H9 (cell line): ENCODE measurements around the gene ENHO. TPM values are rescaled to one million over a fixed set of nuclear protein-coding genes. Genes with fewer than 3 reads are reported as not detected.

ENCODE experiments used
- DNase-seq: peaks from one replicate; pipeline ENCODE4 v3.0.0-alpha.2; 2017
- H2AFZ ChIP-seq: one replicate; pipeline ENCODE4 v1.6.1; 2013; ENCODE audit warnings: mild to moderate bottlenecking, low read length, control low read depth, moderate library complexity
- H2AK5ac ChIP-seq: 2 replicates; pipeline ENCODE4 v1.6.1; 2013; ENCODE audit warnings: low read length, control low read depth, mixed read lengths; ENCODE audit not compliant: insufficient read length
- H2BK120ac ChIP-seq: one replicate; pipeline ENCODE4 v1.6.1; 2013; ENCODE audit warnings: low read depth, mild to moderate bottlenecking, low read length, control low read depth, inconsistent platforms; ENCODE audit not compliant: poor library complexity, severe bottlenecking
- H2BK12ac ChIP-seq: 2 replicates; pipeline ENCODE4 v1.6.1; 2013; ENCODE audit warnings: low read length, control low read depth, mixed read lengths, low read depth; ENCODE audit not compliant: insufficient read length
- H2BK15ac ChIP-seq: 2 replicates; pipeline ENCODE4 v1.6.1; 2013; ENCODE audit warnings: low read depth, low read length, control low read depth
- H2BK20ac ChIP-seq: one replicate; pipeline ENCODE4 v1.6.1; 2013; ENCODE audit warnings: low read depth, mild to moderate bottlenecking, low read length, control low read depth, inconsistent platforms; ENCODE audit not compliant: poor library complexity, severe bottlenecking
- H2BK5ac ChIP-seq: 2 replicates; pipeline ENCODE4 v1.6.1; 2013; ENCODE audit warnings: low read length, control low read depth, mixed read lengths; ENCODE audit not compliant: insufficient read length
- H3K14ac ChIP-seq: 2 replicates; pipeline ENCODE4 v1.6.1; 2013; ENCODE audit warnings: low read length, control low read depth; ENCODE audit not compliant: insufficient read depth
- H3K18ac ChIP-seq: 2 replicates; pipeline ENCODE4 v1.6.1; 2013; ENCODE audit warnings: low read depth, mild to moderate bottlenecking, mixed read lengths, low read length, control low read depth; ENCODE audit not compliant: insufficient read length
- H3K23ac ChIP-seq: 2 replicates; pipeline ENCODE4 v1.6.1; 2013; ENCODE audit warnings: low read length, control low read depth, mixed read lengths, low read depth; ENCODE audit not compliant: insufficient read length
- H3K23me2 ChIP-seq: 2 replicates; pipeline ENCODE4 v1.6.1; 2013; ENCODE audit warnings: low read depth, mild to moderate bottlenecking, mixed read lengths, low read length, control low read depth; ENCODE audit not compliant: insufficient read length, poor library complexity, severe bottlenecking
- H3K27ac ChIP-seq: 2 replicates; pipeline ENCODE4 v1.5.1; 2013; ENCODE audit warnings: low read length, control low read depth, mixed read lengths, low read depth; ENCODE audit not compliant: insufficient read length
- H3K27me3 ChIP-seq: 2 replicates; pipeline ENCODE4 v1.6.1; 2013; ENCODE audit warnings: low read length, control low read depth, inconsistent platforms; ENCODE audit not compliant: insufficient read depth
- H3K4ac ChIP-seq: 2 replicates; pipeline ENCODE4 v1.6.1; 2013; ENCODE audit warnings: low read depth, mild to moderate bottlenecking, control low read depth, inconsistent platforms, low read length, moderate library complexity
- H3K4me1 ChIP-seq: 2 replicates; pipeline ENCODE4 v1.6.1; 2013; ENCODE audit warnings: low read length, control low read depth, inconsistent platforms; ENCODE audit not compliant: insufficient read depth
- H3K4me2 ChIP-seq: 2 replicates; pipeline ENCODE4 v1.6.1; 2013; ENCODE audit warnings: low read length, control low read depth, mixed read lengths; ENCODE audit not compliant: insufficient read length, insufficient read depth
- H3K56ac ChIP-seq: 2 replicates; pipeline ENCODE4 v1.6.1; 2013; ENCODE audit warnings: low read depth, mild to moderate bottlenecking, mixed read lengths, low read length, control low read depth; ENCODE audit not compliant: insufficient read length
- H3K79me1 ChIP-seq: 2 replicates; pipeline ENCODE4 v1.6.1; 2013; ENCODE audit warnings: low read depth, mild to moderate bottlenecking, moderate library complexity, low read length, control low read depth, inconsistent platforms; ENCODE audit not compliant: insufficient read depth, poor library complexity, severe bottlenecking
- H3K79me2 ChIP-seq: 2 replicates; pipeline ENCODE4 v1.6.1; 2013; ENCODE audit warnings: low read length, control low read depth, inconsistent platforms; ENCODE audit not compliant: insufficient read depth
- H3K9ac ChIP-seq: 2 replicates; pipeline ENCODE4 v1.6.1; 2013; ENCODE audit warnings: low read length, control low read depth, mixed read lengths; ENCODE audit not compliant: insufficient read length; ENCODE audit errors: extremely low read depth
- H3K9me3 ChIP-seq: one replicate; pipeline ENCODE4 v1.6.1; 2013; ENCODE audit warnings: low read depth, low read length, inconsistent platforms; ENCODE audit not compliant: control insufficient read depth
- H3T11ph ChIP-seq: one replicate; pipeline ENCODE4 v1.6.1; 2013; ENCODE audit warnings: mild to moderate bottlenecking, low read length, control low read depth, inconsistent platforms
- H4K20me1 ChIP-seq: one replicate; pipeline ENCODE4 v1.6.1; 2013; ENCODE audit not compliant: control insufficient read depth, insufficient read length, insufficient read depth
- H4K5ac ChIP-seq: 2 replicates; pipeline ENCODE4 v1.6.1; 2013; ENCODE audit warnings: low read depth, mild to moderate bottlenecking, mixed read lengths, low read length, control low read depth; ENCODE audit not compliant: insufficient read length
- H4K8ac ChIP-seq: replicated peaks from 2 replicates; pipeline ENCODE4 v1.6.1; 2013; ENCODE audit warnings: low read length, control low read depth, mixed read lengths, low read depth; ENCODE audit not compliant: insufficient read length
- H4K91ac ChIP-seq: 2 replicates; pipeline ENCODE4 v1.6.1; 2013; ENCODE audit warnings: low read depth, mild to moderate bottlenecking, moderate library complexity, mixed read lengths, low read length, control low read depth; ENCODE audit not compliant: insufficient read length
- H3K27ac Mint-ChIP-seq, 3 experiments: 2 replicates in 2 of 3; 3 replicates in 1 of 3; pipeline ENCODE4 v1.8.0; 2020 to 2021; ENCODE audit warnings: mixed read lengths in 3 of 3, mild to moderate bottlenecking in 1 of 3, moderate library complexity in 1 of 3
- H3K27me3 Mint-ChIP-seq: 2 replicates; pipeline ENCODE4 v1.8.0; 2021; ENCODE audit warnings: low read depth, mild to moderate bottlenecking, moderate library complexity, mixed read lengths
- H3K36me3 Mint-ChIP-seq, 3 experiments: 2 replicates in 2 of 3; 3 replicates in 1 of 3; pipeline ENCODE4 v1.8.0; 2020 to 2021; ENCODE audit warnings: low read depth in 3 of 3, mixed read lengths in 3 of 3; ENCODE audit not compliant: insufficient read depth in 1 of 3
- H3K4me1 Mint-ChIP-seq, 2 experiments: 2 replicates each; pipeline ENCODE4 v1.8.0; 2020; ENCODE audit warnings: mixed read lengths in 2 of 2
- H3K4me3 Mint-ChIP-seq, 2 experiments: 2 replicates in 1 of 2; 3 replicates in 1 of 2; pipeline ENCODE4 v1.8.0; 2020 to 2021; ENCODE audit warnings: mild to moderate bottlenecking in 2 of 2, mixed read lengths in 2 of 2, moderate library complexity in 1 of 2
- H3K9me3 Mint-ChIP-seq, 2 experiments: 2 replicates in 1 of 2; 3 replicates in 1 of 2; pipeline ENCODE4 v1.8.0; 2020; ENCODE audit warnings: mild to moderate bottlenecking in 2 of 2, mixed read lengths in 2 of 2, moderate library complexity in 1 of 2
- WGBS: extraction: QIAGEN DNeasy Blood & Tissue Kit; methylation state at CpG from one replicate; pipeline ENCODE4 v1.1.7; 2013; ENCODE audit warnings: missing lambda C conversion rate, low lambda C conversion rate, mixed read lengths; ENCODE audit not compliant: insufficient read length; ENCODE audit errors: extremely low coverage; 5-methylcytosine and 5-hydroxymethylcytosine counted together
- total RNA-seq: library from RNA; stranded (reverse); gene quantifications from 2 replicates; pipeline ENCODE4 v1.2.1, GENCODE V29; 2021
- TF ChIP-seq, protein P1 (sequence below): fragments of 200-600 bp; sonication (generic); conservative IDR thresholded peaks from 3 replicates; pipeline ENCODE4 v1.8.0; 2021; ENCODE audit warnings: antibody characterized with exemption, mild to moderate bottlenecking

Gene ENHO
- total RNA-seq, 1 experiment from 2014 or later = 14.5 TPM

GRCh38 chr9:34554211-34555001 lies 31.6 kb upstream of the ENHO start:
- Histone ChIP-seq H2BK15ac (no peak overlapping the region), H3K56ac (no peak overlapping the region), H2BK5ac (no peak overlapping the region), H3K79me1 (no peaks in the 10 kb centered on the region), H3K23me2 (no peaks in the 10 kb centered on the region), H3K27me3 (no peaks in the 10 kb centered on the region), H3K4ac (no peak overlapping the region), H3K9me3 (no peaks in the 10 kb centered on the region), H3K9ac (no peak overlapping the region), H4K20me1 (no peaks in the 10 kb centered on the region), H3K79me2 (no peaks in the 10 kb centered on the region), H4K8ac (no peak overlapping the region), H4K5ac (no peak overlapping the region), H3K23ac (no peak overlapping the region), H3T11ph (no peak overlapping the region), H3K4me2 (no peak overlapping the region), H2AK5ac (no peak overlapping the region), H4K91ac (no peak overlapping the region), H3K14ac (no peak overlapping the region), H2AFZ (no peak overlapping the region), H3K4me1 (peaks cover 9% of the 10 kb centered on the region; the same call in 1 of the 2 replicates), H2BK12ac (no peak overlapping the region), H3K27ac (no peak overlapping the region), H2BK120ac (no peak overlapping the region), H3K18ac (no peak overlapping the region), H2BK20ac (no peak overlapping the region)
- no CpG with 5 or more reads among the region's 16 CpGs for WGBS
- Mint-ChIP-seq H3K27me3 (peaks cover 3% of the 10 kb centered on the region), H3K9me3 (no peaks in the 10 kb centered on the region; a peak in 1 of 5 replicates), H3K36me3 (no peaks in the 10 kb centered on the region), H3K27ac (no peak overlapping the region), H3K4me3 (no peak overlapping the region; a peak in 1 of 5 replicates), H3K4me1 (peaks cover 28 to 37% of the 10 kb centered on the region in 2 experiments)
- TF ChIP-seq, protein P1, sequence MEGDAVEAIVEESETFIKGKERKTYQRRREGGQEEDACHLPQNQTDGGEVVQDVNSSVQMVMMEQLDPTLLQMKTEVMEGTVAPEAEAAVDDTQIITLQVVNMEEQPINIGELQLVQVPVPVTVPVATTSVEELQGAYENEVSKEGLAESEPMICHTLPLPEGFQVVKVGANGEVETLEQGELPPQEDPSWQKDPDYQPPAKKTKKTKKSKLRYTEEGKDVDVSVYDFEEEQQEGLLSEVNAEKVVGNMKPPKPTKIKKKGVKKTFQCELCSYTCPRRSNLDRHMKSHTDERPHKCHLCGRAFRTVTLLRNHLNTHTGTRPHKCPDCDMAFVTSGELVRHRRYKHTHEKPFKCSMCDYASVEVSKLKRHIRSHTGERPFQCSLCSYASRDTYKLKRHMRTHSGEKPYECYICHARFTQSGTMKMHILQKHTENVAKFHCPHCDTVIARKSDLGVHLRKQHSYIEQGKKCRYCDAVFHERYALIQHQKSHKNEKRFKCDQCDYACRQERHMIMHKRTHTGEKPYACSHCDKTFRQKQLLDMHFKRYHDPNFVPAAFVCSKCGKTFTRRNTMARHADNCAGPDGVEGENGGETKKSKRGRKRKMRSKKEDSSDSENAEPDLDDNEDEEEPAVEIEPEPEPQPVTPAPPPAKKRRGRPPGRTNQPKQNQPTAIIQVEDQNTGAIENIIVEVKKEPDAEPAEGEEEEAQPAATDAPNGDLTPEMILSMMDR = no peak
- no peak for DNase-seq
